Measurements from ENCODE around the gene THSD8. TPM values are rescaled to one million over a fixed set of nuclear protein-coding genes. Genes with fewer than 3 reads are reported as not detected.

The THSD8 gene
- total and polyA plus RNA-seq, 2 of the 8 experiments (the other 6 are each of a cell fraction or from before 2014, with no cell fraction given): 8.2 to 42.3 TPM

DNA sequence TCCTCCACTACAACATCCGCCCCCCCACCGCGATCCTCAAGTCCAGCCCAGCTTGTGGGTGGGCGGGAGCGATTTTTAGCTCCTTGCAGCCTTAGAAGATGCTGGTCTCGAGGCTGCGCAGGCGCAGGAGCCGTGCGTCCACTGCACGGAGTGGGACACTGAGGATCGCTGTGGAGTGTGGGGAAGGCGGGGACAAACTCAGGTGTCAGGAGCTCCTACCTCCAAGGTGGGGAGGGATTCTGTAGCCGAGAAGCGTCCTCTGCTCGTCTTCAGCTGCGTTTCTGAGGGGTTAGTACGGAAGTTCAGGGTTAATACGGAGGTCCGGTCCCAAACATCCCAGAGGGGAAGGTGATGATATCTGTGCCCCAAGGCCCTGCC is 32.7 kb downstream of the THSD8 start, which contains the start of gene RTBDN:
TSS of gene RTBDN (minus strand) at position 14 of the 378 bp plus-strand sequence. CDS start 4,600 bp downstream, outside the sequence.
- Histone ChIP-seq H3K4ac (replicated peaks; ENCODE audit: insufficient read length, low read depth, low read length) (peak within 1 kb of the TSS; percentile 82), H3K9me3 (ENCODE audit: insufficient read depth in 2 of 2, low read depth in 1 of 2, low read length in 1 of 2) (no peaks in the 10 kb centered on the region), H3K18ac (ENCODE audit: extremely low read depth, low read length) (peak within 1 kb of the TSS; percentile 87), H2BK5ac (ENCODE audit: low read depth, low read length) (no peak within 1 kb of the TSS; the same call in 1 of the 2 replicates), H2AK5ac (ENCODE audit: low read depth, low read length) (no peak within 1 kb of the TSS), H2AFZ (ENCODE audit: low read length) (no peak within 1 kb of the TSS), H3K4me3 (ENCODE audit: extremely low read depth in 1 of 4, insufficient read depth in 2 of 4, low read depth in 3 of 4, low read length in 4 of 4) (peak within 1 kb of the TSS; percentile 62 to 81 (median 70)), H3K9ac (replicated peaks in 1 of 4; ENCODE audit: extremely low read depth in 1 of 4, low read depth in 3 of 4, low read length in 3 of 4) (peak within 1 kb of the TSS in 1 of 4 experiments; percentile 38; a peak in 1 of 7 replicates), H3K27ac (ENCODE audit: low read depth, low read length) (no peak within 1 kb of the TSS), H3K79me2 (ENCODE audit: control insufficient read depth in 1 of 2, insufficient read depth in 2 of 2, low read length in 2 of 2) (no peaks in the 10 kb centered on the region), H3K23me2 (ENCODE audit: low read depth, low read length) (peaks cover 26% of the 10 kb centered on the region), H4K8ac (ENCODE audit: extremely low read depth, insufficient read depth, low read length) (peak within 1 kb of the TSS; percentile 80), H3K14ac (ENCODE audit: insufficient read length) (no peak within 1 kb of the TSS), H3K79me1 (ENCODE audit: low read depth, low read length) (no peaks in the 10 kb centered on the region), H4K91ac (replicated peaks; ENCODE audit: insufficient read length, low read length) (no peak within 1 kb of the TSS), H2BK120ac (replicated peaks; ENCODE audit: low read depth, low read length) (no peak within 1 kb of the TSS), H3K36me3 (ENCODE audit: control insufficient read depth in 2 of 4, insufficient read depth in 4 of 4, low read length in 3 of 4) (no peaks in the 10 kb centered on the region), H4K5ac (ENCODE audit: insufficient read length, low read depth, low read length) (peak within 1 kb of the TSS; percentile 40), H2BK15ac (ENCODE audit: low read length) (peak within 1 kb of the TSS; percentile 84; the same call in 1 of the 2 replicates), H3K4me2 (ENCODE audit: insufficient read depth in 1 of 2, low read depth in 2 of 2, low read length in 2 of 2) (peak within 1 kb of the TSS; percentile 81 to 88), H4K20me1 (replicated peaks in 1 of 2; ENCODE audit: control insufficient read depth in 1 of 2, insufficient read depth in 2 of 2, low read length in 2 of 2) (peaks cover 2 to 15% of the 10 kb centered on the region in 2 experiments), H3K23ac (ENCODE audit: insufficient read length) (no peak within 1 kb of the TSS), H3K4me1 (replicated peaks in 1 of 4; ENCODE audit: control insufficient read depth in 3 of 4, insufficient read depth in 4 of 4, low read length in 3 of 4) (peaks cover 3 to 37% (median 18%) of the 10 kb centered on the region in 4 experiments), H3K56ac (replicated peaks; ENCODE audit: insufficient read length, low read depth, low read length) (peak within 1 kb of the TSS; percentile 81), H2BK20ac (ENCODE audit: low read length) (no peak within 1 kb of the TSS), H3K27me3 (replicated peaks in 1 of 4; ENCODE audit: control insufficient read depth in 3 of 4, extremely low read depth in 1 of 4, insufficient read depth in 3 of 4, low read length in 3 of 4) (peaks cover 0 to 13% (median 9%) of the 10 kb centered on the region in 4 experiments; a peak in 5 of 7 replicates), H2BK12ac (ENCODE audit: low read depth, low read length) (peak within 1 kb of the TSS; percentile 88; the same call in 1 of the 2 replicates)
- TF ChIP-seq RBBP5 (IDR thresholded peaks at IDR 0.05; ENCODE audit: borderline replicate concordance, low read depth, low read length) (no peak), NRF1 (IDR thresholded peaks at IDR 0.05; ENCODE audit: low read depth, low read length) (peak; percentile 37; the same call in 1 of the 2 replicates), EZH2 (IDR thresholded peaks at IDR 0.05; ENCODE audit: low read depth, low read length, severe bottlenecking) (peak; percentile 17), MAFK (IDR thresholded peaks at IDR 0.05; ENCODE audit: low read depth, low read length) (no peak)
- POLR2A ChIA-PET (ENCODE audit: partially characterized antibody): interaction anchor here (0.7 to 2.3 kb wide), 10 partner anchors 10 to 111 kb away, joined by 3 to 13 read pairs (median 4); partner anchors contain the start of genes DNASE2 and TNPO2
- no peak for FAIRE-seq
- no peak for DNase-seq (ENCODE audit: low read depth in 1 of 2, low spot score in 2 of 2)
- WGBS, 2 experiments (ENCODE audit: extremely low coverage in 1 of 2, insufficient coverage in 1 of 2, insufficient read length in 1 of 2, insufficient replicate concordance in 2 of 2, low coverage in 1 of 2, low lambda C conversion rate in 2 of 2, missing lambda C conversion rate in 1 of 2): 18% methylated on average over 20 of the region's 20 CpGs; no CpG with 5 or more reads in 1 of the 2 experiments
- CTCF ChIA-PET (ENCODE audit: partially characterized antibody): interaction anchor here (0.5 to 2.7 kb wide), 11 partner anchors 10 to 198 kb away, joined by 3 to 11 read pairs (median 4); partner anchors contain the start of gene RNASEH2A

Data from H1 (cell line).